Effector CD8-positive, alpha-beta T cell (primary cell): ENCODE data around the gene POLRMT.

Source experiments
- DNase-seq: peaks from one replicate; lab custom pipeline; 2025; lab: John Stamatoyannopoulos, UW

The POLRMT gene

GRCh38 chr19:579111-579841 is 54.1 kb downstream of the POLRMT start:
- no peak for DNase-seq

- DNase-seq: no peak
Observed at GRCh38 chr19:577439-578392, 55.6 kb downstream of the POLRMT start.

DNA sequence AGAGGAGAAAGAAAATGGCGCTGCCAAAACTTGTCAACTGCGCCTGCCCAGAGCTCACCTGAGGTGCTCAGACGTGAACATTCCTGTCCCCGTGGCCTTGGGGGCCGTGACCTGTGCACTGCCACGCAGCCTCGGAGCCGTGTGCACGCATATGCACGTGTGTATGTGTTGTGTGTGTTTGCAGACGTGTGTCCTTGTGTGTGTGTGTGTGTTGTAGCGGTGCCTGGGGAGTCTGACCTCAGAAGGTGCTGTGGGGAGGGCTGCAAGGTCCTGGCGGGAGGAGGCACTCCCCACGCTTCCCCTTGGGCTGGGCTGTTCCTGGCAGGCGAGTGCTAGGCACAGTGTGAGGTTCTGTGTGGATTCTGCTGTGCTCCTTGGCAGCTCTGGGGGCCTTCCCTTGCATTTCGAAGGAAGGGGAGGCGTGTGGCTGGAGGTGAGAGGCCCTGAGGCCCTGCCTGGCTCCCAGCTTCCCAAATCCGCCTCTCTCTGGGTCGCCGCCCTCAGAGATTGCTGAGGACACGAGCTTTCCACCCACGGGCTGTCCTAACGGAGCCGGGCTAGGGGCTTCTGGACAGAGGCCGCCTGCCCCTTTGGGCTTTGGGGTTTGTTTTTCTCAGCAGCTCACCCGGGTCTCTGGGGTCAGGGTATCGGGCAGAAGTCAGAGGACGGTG is 56.4 kb downstream of the POLRMT start:
- no peak for DNase-seq

DNA sequence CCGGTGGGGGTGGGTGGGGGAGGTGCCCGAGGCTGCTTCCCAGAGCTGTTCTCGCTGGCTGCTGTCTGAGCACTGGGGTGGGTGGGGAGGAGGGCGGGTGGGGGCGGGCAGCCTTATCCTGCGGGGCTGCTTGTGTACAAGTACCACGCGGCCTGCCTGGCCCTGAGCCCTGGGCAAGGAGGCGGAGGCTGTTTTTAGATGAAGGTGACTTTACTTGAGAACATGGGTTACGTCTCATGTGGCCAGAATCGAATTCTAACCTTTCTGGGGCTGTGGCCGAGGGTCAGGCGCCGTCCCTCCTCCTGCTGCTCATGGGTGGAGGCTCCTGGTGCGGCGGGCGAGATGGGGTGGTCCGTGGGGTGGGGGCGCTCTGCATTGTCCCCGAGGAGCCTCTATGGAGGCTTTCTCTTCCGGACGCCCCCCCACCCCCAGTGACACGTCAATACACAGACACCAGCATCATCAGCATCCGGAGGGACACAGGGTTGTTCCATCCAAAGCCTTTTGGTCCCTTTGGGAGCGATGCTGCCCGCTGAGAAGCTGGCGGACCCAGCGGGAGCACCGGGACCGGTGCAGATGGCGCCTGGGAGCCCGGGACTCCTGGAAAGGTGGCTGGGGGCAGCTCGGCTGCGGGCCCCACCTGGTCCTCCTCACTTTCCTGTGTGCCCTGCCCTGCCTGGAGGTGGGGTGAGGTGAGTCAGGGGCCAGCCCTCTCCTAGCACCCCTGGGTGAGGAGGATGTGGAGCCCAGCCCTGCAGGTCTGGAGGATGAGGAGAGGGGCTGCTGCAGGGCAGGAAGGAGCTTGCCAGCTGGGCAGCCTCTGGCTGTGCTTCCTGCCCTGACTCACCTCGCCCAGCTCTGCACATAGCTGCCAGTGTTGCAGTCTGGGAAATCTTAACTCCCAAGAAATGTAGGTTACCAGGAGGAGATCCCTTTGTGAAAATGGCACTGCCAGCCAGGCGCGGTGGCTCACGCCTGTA is 57.5 kb downstream of the POLRMT start:
- no peak for DNase-seq

DNA sequence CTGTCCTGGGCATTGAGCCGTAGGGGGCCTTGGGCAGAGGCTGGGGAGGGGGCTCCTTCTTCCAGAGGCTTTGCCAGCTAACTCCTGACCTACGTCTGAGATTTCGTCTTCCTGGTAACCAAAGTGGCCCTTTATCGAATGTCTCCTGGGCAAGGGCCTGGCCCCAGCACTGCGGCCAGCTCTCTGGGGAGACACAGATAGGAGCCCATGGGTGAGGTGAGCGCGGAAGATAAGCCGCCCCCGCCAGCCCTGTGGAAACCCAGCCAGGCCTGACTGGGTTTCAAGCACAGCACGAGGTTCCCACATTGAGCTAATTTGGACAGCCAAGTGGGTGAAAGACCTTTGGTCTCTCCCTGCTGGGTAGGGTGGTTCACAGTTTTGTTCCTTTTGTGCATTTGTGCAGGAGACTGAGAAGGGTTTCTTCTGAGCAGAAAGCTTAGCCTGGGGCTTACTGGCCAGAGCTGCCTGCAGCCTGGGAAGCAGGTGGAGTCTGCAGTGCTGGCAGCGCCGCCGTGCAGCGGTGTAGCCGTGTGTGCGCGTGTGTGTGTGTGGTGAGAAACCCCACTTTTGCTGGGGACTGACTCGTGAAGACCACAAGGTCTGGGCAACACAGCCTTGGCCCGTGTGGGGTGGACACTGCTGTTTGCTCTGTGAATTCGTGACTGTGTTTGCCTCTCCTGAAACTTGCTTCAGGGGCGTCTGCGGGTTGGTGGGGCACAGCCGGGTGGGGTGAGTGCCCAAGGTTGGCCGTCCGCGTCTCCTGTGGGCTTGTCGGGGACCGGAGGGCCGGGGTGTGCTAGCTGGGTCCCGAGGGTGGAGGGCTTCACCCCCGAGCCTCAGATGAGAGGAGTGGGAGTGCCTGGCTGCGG is 58.4 kb downstream of the POLRMT start:
- DNase-seq: no peak

- DNase-seq: no peak
Observed at GRCh38 chr19:573519-573825, 59.9 kb downstream of the POLRMT start.

- DNase-seq: no peak
Observed at GRCh38 chr19:572743-573518, 60.4 kb downstream of the POLRMT start.

- peak; percentile 96 for DNase-seq
Observed at GRCh38 chr19:572140-572742, 61.1 kb downstream of the POLRMT start, which contains the start of gene BSG. Gene BSG (plus strand): TSS chr19:572596. CDS start chr19:572635, 39 bp downstream.

- DNase-seq: no peak
Observed at GRCh38 chr19:571566-571974, 61.8 kb downstream of the POLRMT start.

- peak; percentile 43 for DNase-seq
Observed at GRCh38 chr19:570937-571565, 62.3 kb downstream of the POLRMT start.

DNA sequence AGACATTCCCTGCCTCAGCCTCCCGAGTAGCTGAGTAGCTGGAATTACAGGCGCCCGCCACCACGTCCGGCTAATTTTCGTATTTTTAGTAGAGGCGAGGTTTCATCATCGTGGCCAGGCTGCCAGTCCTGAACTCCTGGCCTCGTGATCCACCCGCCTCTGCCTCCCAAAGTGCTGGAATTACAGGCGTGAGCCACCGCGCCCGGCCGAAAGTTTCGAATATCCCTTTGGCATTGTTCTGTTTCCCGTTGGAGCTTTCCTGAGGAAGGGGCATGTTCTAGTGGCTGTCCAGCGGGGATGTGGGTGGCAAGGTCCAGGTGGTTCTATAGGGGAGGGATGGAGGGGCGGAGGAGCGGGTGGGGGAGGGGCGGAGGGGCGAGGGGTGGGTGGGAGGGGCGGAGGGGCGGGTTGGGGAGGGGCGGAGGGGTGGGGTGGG is 63.1 kb downstream of the POLRMT start:
- DNase-seq: peak; percentile 23

DNA sequence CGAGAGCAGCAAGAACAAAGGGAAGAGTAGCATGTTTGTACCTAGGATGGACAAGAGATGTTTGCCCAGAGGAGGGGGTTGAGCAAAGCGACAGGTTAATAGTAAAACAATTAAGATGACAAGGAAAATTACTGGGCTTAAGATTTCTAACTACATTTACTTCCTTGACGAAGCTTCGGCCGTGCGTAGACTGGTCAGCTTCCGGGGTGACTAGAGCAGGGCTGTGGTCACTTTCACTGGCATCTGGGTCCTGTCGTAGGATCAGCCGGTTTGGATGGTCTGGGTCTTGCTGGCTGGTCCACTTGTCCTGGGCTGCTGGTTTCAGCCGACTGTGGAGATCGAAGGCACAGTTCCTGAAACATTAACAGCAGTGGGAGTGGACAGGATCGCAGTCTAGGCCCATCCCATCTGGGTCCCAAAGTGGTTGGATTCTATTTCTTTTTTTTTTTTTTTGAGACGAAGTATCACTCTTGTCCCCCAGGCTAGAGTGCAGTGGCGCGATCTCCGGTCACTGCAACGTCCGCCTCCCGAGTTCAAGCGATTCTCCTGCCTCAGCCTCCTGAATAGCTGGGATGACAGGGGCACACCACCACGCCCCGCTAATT is 65.9 kb downstream of the POLRMT start:
- DNase-seq: no peak
